Esophagus muscularis mucosa (tissue), 4 donors: ENCODE data around the gene AUTS2. TPM values are rescaled to one million over a fixed set of nuclear protein-coding genes. Genes with fewer than 3 reads are reported as not detected.

Experiments used
- DNase-seq: peaks from one replicate; pipeline ENCODE4 v3.0.0-alpha.2; 2017; ENCODE audit errors: extremely low spot score
- H3K27ac ChIP-seq, 4 donors: fragments of 200-600 bp; sonication (generic); replicated peaks in 1 of 4; 1 replicate in 3 of 4; 2 replicates in 1 of 4; pipeline ENCODE4 v1.5.1; 2016 to 2019; ENCODE audit warnings: mild to moderate bottlenecking in 1 of 4
- H3K27me3 ChIP-seq, 4 donors: fragments of 200-600 bp; sonication (generic); one replicate each; pipeline versions ENCODE4 v1.5.1 to v1.6.0; 2016 to 2019
- H3K36me3 ChIP-seq, 4 donors: fragments of 200-600 bp; sonication (generic); one replicate each; pipeline ENCODE4 v1.5.1; 2016 to 2019
- H3K4me1 ChIP-seq, 4 donors: fragments of 200-600 bp; sonication (generic); one replicate each; pipeline ENCODE4 v1.5.1; 2016 to 2019
- H3K4me3 ChIP-seq, 4 donors: fragments of 200-600 bp; sonication (generic); 1 replicate in 2 of 4; 2 replicates in 2 of 4; pipeline ENCODE4 v1.5.1; 2016 to 2019; ENCODE audit warnings: mild to moderate bottlenecking in 4 of 4, moderate library complexity in 1 of 4
- H3K9me3 ChIP-seq, 4 donors: fragments of 200-600 bp; sonication (generic); 1 replicate in 3 of 4; 2 replicates in 1 of 4; pipeline ENCODE4 v1.5.1; 2016 to 2019
- CTCF ChIP-seq, 3 experiments: fragments of 200-600 bp in 2 of 3; fragments of 450-650 bp in 1 of 3; sonication (generic) in 2 of 3; IDR thresholded peaks; one replicate each; pipeline ENCODE4 v1.5.1; 2017 to 2019; ENCODE audit warnings: antibody characterized with exemption in 3 of 3, mild to moderate bottlenecking in 2 of 3, moderate library complexity in 1 of 3
- EP300 ChIP-seq: sonication (generic); formaldehyde crosslinking; IDR thresholded peaks from one replicate; pipeline ENCODE4 v1.6.1; 2017; ENCODE audit warnings: antibody characterized with exemption
- POLR2A ChIP-seq: fragments of 450-650 bp; IDR thresholded peaks from one replicate; pipeline ENCODE4 v1.6.1; 2017; ENCODE audit warnings: antibody characterized with exemption, moderate library complexity, mild to moderate bottlenecking, low read depth
- POLR2AphosphoS5 ChIP-seq, 2 donors: sonication (generic); formaldehyde crosslinking; IDR thresholded peaks; one replicate each; pipeline ENCODE4 v1.6.1; 2017; ENCODE audit warnings: antibody characterized with exemption in 2 of 2
- WGBS: methylation state at CpG from one replicate; pipeline ENCODE4 v1.1.5; 2018; 5-methylcytosine and 5-hydroxymethylcytosine counted together
- intact Hi-C: fragments of 100-400 bp; cut with DNase I; formaldehyde crosslinking; loops from one replicate; pipeline ENCODE4 v1.15.1; 2023
- total RNA-seq, 4 donors: library from RNA; depleted of rRNA; stranded (reverse); fragments of >200 nt; gene quantifications; one replicate each; pipeline versions ENCODE4 v1.1.0 to v1.2.1, GENCODE V29; 2016

Gene AUTS2
- total RNA-seq, 4 donors from 2014 or later: 18.5 to 44.9 (median 34.2) TPM

GRCh38 chr7:70104243-70104642, 506.0 kb downstream of the AUTS2 start:
- H3K27ac ChIP-seq: no peak overlapping the region
- intact Hi-C loops: no loop called here

GRCh38 chr7:70113078-70113477, 514.8 kb downstream of the AUTS2 start:
- WGBS: 95% methylated on average over 2 of the region's 2 CpGs
- intact Hi-C loops: no loop called here
- Histone ChIP-seq H3K27ac (no peak overlapping the region), H3K27me3 (no peaks in the 10 kb centered on the region), H3K36me3 (no peaks in the 10 kb centered on the region), H3K4me1 (no peaks in the 10 kb centered on the region), H3K9me3 (no peaks in the 10 kb centered on the region), H3K4me3 (no peak overlapping the region)
- TF ChIP-seq EP300: no peak
- no peak for TF ChIP-seq POLR2AphosphoS5 (IDR thresholded peaks at IDR 0.05)
- TF ChIP-seq CTCF (IDR thresholded peaks at IDR 0.05): no peak
- no peak for TF ChIP-seq POLR2A
- DNase-seq: no peak

More at GRCh38 chr7:70104243-70104642, 506.0 kb downstream of the AUTS2 start:
- Histone ChIP-seq H3K36me3 (no peaks in the 10 kb centered on the region), H3K4me1 (peaks cover 4 to 10% (median 7%) of the 10 kb centered on the region in 4 donors), H3K9me3 (no peaks in the 10 kb centered on the region), H3K27me3 (no peaks in the 10 kb centered on the region), H3K4me3 (no peak overlapping the region)
- DNase-seq: no peak
- TF ChIP-seq CTCF (IDR thresholded peaks at IDR 0.05) (no peak), POLR2A (no peak)
- WGBS: 90% methylated on average over 1 of the region's 1 CpG

GRCh38 chr7:70113536-70113935, 515.3 kb downstream of the AUTS2 start:
- no peaks in the 10 kb centered on the region for H3K4me1 ChIP-seq
- 92% methylated on average over 3 of the region's 3 CpGs for WGBS
- H3K27me3 ChIP-seq: no peaks in the 10 kb centered on the region
- intact Hi-C loops: no loop called here
- no peak overlapping the region for H3K4me3 ChIP-seq
- TF ChIP-seq EP300: no peak
- TF ChIP-seq POLR2AphosphoS5 (IDR thresholded peaks at IDR 0.05): no peak
- TF ChIP-seq CTCF (IDR thresholded peaks at IDR 0.05): no peak
- TF ChIP-seq POLR2A: no peak
- DNase-seq: no peak
- H3K27ac ChIP-seq: no peak overlapping the region
- no peaks in the 10 kb centered on the region for H3K9me3 ChIP-seq
- H3K36me3 ChIP-seq: peaks cover 0 to 4% (median 2%) of the 10 kb centered on the region in 4 donors

GRCh38 chr7:70114806-70115205, 516.5 kb downstream of the AUTS2 start:
- Histone ChIP-seq H3K4me3 (no peak overlapping the region), H3K36me3 (peaks cover 0 to 15% (median 6%) of the 10 kb centered on the region in 4 donors), H3K27me3 (no peaks in the 10 kb centered on the region), H3K9me3 (no peaks in the 10 kb centered on the region), H3K27ac (no peak overlapping the region), H3K4me1 (no peaks in the 10 kb centered on the region)
- intact Hi-C loops: no loop called here
- 92% methylated on average over 2 of the region's 2 CpGs for WGBS
- TF ChIP-seq EP300 (no peak), CTCF (IDR thresholded peaks at IDR 0.05) (no peak), POLR2A (no peak), POLR2AphosphoS5 (IDR thresholded peaks at IDR 0.05) (no peak)
- DNase-seq: no peak

- intact Hi-C loops: no loop called here
- Histone ChIP-seq H3K4me3 (no peak overlapping the region), H3K27ac (no peak overlapping the region), H3K9me3 (peaks cover 0 to under 1% (median 0%) of the 10 kb centered on the region in 4 donors), H3K4me1 (no peaks in the 10 kb centered on the region), H3K36me3 (peaks cover 0 to 15% (median 6%) of the 10 kb centered on the region in 4 donors), H3K27me3 (no peaks in the 10 kb centered on the region)
- no peak for TF ChIP-seq POLR2A
- WGBS: 69% methylated on average over 2 of the region's 2 CpGs
- DNase-seq: no peak
Observed at GRCh38 chr7:70116244-70116643, 518.0 kb downstream of the AUTS2 start.
